HL-60 (cell line): ENCODE measurements around the gene CCDC57.
"Not testable (repeated sequence)": the region's sequence is repeated elsewhere in the genome, so short reads cannot be mapped to it uniquely, and the experiment has no call there.

Experiments used
- DNase-seq, 2 experiments: peaks; one replicate each; pipeline ENCODE4 v3.0.0-alpha.2; 2010 to 2020; ENCODE audit warnings: low read depth in 1 of 2, low spot score in 1 of 2
- H3K27ac ChIP-seq: fragments of 250-450 bp; sonication (Bioruptor Pico); replicated peaks from 2 replicates; pipeline ENCODE4 v1.5.1; 2020; ENCODE audit warnings: mild to moderate bottlenecking, moderate library complexity
- H3K27me3 ChIP-seq: fragments of 250-450 bp; sonication (Bioruptor Pico); 2 replicates; pipeline ENCODE4 v1.5.1; 2021; ENCODE audit warnings: mild to moderate bottlenecking, moderate library complexity; ENCODE audit not compliant: insufficient read depth, poor library complexity, severe bottlenecking
- H3K4me3 ChIP-seq: replicated peaks from 2 replicates; pipeline ENCODE4 v1.5.1; 2011; ENCODE audit warnings: mild to moderate bottlenecking, control low read depth, low read length; ENCODE audit not compliant: insufficient read depth
- GABPA ChIP-seq: IDR thresholded peaks from 2 replicates; pipeline ENCODE4 v1.6.1; 2012; ENCODE audit warnings: low read depth
- POLR2AphosphoS5 ChIP-seq: IDR thresholded peaks from 2 replicates; pipeline ENCODE4 v1.6.1; 2012; ENCODE audit warnings: low read depth
- SPI1 ChIP-seq: IDR thresholded peaks from 2 replicates; pipeline ENCODE4 v1.6.1; 2012; ENCODE audit warnings: low read depth, mild to moderate bottlenecking, borderline replicate concordance
- TF ChIP-seq, protein P1 (sequence below): IDR thresholded peaks from one replicate; pipeline ENCODE4 v1.5.1; 2011; ENCODE audit warnings: low read length, control low read depth, inconsistent platforms; ENCODE audit not compliant: insufficient read depth
- TF ChIP-seq, protein P2 (sequence below): IDR thresholded peaks from 2 replicates; pipeline ENCODE4 v1.6.1; 2012; ENCODE audit warnings: low read depth; ENCODE audit not compliant: insufficient replicate concordance

Gene CCDC57

DNA sequence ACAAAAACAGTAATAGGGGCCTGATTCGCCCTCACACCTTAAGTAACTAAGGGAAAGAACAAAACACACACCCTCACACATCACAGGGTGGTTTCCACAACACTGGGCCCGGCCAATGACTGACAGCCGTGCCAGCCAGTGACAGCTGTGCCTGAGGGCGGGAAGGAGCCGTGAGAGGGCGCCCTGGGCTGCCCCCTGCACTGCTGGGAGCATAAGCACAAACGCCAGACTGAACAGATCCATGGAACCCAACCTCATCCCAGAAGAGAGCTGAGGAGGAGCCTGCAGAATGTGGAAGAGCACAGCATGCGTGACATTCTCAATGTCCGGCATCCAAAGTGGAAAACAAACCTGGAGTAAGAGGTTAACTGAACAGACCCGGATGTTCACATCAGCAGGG is 44.8 kb upstream of the CCDC57 start:
- no peak for DNase-seq
- TF ChIP-seq, protein P1, sequence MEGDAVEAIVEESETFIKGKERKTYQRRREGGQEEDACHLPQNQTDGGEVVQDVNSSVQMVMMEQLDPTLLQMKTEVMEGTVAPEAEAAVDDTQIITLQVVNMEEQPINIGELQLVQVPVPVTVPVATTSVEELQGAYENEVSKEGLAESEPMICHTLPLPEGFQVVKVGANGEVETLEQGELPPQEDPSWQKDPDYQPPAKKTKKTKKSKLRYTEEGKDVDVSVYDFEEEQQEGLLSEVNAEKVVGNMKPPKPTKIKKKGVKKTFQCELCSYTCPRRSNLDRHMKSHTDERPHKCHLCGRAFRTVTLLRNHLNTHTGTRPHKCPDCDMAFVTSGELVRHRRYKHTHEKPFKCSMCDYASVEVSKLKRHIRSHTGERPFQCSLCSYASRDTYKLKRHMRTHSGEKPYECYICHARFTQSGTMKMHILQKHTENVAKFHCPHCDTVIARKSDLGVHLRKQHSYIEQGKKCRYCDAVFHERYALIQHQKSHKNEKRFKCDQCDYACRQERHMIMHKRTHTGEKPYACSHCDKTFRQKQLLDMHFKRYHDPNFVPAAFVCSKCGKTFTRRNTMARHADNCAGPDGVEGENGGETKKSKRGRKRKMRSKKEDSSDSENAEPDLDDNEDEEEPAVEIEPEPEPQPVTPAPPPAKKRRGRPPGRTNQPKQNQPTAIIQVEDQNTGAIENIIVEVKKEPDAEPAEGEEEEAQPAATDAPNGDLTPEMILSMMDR: no peak
- no peak for TF ChIP-seq SPI1
- H3K4me3 ChIP-seq: no peak overlapping the region
- H3K27me3 ChIP-seq: no peaks in the 10 kb centered on the region
- no peak overlapping the region for H3K27ac ChIP-seq

DNA sequence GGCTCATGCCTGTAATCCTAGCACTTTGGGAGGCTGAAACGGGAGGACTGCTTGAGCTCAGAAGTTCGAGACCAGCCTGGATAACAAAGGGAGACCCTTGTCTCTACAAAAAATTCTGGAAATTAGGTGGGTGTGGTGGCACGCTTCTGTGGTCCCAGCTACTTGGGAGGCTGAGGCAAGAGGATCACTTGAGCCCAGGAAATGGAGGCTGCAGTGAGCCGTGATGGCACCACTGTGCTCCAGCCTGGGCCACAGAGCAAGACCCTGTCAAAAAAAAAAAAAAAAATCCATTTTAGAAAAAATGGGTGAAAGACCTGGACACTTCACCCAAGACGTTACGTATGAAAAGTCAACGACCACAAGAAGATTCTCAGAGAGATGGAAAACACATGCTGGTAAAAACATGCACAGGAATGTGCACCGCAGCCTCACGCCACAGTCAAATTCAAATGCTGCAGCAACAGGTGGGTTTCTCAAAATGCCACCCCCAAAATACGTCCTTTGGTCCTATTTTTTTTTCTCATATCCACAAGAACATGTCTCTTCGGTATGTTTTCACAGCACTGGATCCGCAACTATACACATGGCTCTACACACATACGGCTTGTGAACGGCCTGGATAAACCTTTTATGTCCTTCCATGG is 43.7 kb upstream of the CCDC57 start:
- no peak for DNase-seq
- H3K4me3 ChIP-seq: no peak overlapping the region
- TF ChIP-seq POLR2AphosphoS5 (0 out of 2 replicates have a peak, but pooled peaks have one; percentile 19), SPI1 (no peak), GABPA (no peak)
- TF ChIP-seq, protein P1: no peak
- no peak overlapping the region for H3K27ac ChIP-seq
- no peaks in the 10 kb centered on the region for H3K27me3 ChIP-seq

DNA sequence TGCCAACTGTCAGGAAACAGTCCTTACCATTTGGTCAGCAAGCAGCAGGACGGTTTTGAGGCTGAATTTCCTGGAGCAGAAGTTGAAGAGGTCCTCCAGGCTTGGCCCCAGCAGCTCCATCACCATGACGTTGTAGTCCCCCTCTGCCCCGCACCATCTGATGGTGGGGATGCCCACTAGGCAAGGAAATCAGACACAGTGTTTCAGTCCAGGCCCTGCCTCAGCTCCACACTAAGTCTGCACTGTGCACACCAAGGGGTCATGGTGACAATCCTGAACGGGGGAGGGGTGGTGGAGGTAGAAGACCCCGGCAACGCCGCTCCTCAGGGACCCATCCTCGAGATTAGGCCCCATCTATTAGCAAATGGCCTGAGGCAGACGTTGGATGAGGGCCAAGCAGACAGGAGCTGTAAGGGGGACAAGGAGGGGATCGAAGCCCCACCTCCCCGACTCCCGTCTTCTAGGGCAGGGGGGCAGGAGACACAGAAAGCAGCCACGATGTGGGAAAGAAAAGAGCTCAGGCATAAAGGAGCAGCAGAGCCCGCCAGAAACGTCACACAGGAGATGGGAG is 42.8 kb upstream of the CCDC57 start:
- TF ChIP-seq SPI1 (no peak), POLR2AphosphoS5 (no peak), GABPA (no peak)
- TF ChIP-seq, protein P1: no peak
- TF ChIP-seq, protein P2, sequence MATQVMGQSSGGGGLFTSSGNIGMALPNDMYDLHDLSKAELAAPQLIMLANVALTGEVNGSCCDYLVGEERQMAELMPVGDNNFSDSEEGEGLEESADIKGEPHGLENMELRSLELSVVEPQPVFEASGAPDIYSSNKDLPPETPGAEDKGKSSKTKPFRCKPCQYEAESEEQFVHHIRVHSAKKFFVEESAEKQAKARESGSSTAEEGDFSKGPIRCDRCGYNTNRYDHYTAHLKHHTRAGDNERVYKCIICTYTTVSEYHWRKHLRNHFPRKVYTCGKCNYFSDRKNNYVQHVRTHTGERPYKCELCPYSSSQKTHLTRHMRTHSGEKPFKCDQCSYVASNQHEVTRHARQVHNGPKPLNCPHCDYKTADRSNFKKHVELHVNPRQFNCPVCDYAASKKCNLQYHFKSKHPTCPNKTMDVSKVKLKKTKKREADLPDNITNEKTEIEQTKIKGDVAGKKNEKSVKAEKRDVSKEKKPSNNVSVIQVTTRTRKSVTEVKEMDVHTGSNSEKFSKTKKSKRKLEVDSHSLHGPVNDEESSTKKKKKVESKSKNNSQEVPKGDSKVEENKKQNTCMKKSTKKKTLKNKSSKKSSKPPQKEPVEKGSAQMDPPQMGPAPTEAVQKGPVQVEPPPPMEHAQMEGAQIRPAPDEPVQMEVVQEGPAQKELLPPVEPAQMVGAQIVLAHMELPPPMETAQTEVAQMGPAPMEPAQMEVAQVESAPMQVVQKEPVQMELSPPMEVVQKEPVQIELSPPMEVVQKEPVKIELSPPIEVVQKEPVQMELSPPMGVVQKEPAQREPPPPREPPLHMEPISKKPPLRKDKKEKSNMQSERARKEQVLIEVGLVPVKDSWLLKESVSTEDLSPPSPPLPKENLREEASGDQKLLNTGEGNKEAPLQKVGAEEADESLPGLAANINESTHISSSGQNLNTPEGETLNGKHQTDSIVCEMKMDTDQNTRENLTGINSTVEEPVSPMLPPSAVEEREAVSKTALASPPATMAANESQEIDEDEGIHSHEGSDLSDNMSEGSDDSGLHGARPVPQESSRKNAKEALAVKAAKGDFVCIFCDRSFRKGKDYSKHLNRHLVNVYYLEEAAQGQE: no peak
- Histone ChIP-seq H3K27ac (no peak overlapping the region), H3K27me3 (no peaks in the 10 kb centered on the region), H3K4me3 (no peak overlapping the region)
- DNase-seq: no peak

DNA sequence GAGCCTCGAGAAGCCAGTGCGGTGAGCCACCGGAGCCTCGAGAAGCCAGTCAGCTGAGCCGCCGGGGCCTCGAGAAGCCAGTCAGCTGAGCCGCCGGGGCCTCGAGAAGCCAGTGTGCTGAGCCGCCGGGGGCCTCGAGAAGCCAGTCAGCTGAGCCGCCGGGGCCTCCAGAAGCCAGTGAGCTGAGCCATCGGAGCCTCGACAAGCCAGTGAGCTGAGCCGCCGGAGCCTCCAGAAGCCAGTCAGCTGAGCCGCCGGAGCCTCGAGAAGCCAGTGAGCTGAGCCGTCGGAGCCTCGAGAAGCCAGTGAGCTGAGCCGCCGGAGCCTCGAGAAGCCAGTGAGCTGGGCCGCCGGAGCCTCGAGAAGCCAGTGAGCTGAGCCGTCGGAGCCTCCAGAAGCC is 42.1 kb upstream of the CCDC57 start:
- H3K27me3 ChIP-seq, H3K27ac ChIP-seq, H3K4me3 ChIP-seq, DNase-seq: not testable (repeated sequence)

DNA sequence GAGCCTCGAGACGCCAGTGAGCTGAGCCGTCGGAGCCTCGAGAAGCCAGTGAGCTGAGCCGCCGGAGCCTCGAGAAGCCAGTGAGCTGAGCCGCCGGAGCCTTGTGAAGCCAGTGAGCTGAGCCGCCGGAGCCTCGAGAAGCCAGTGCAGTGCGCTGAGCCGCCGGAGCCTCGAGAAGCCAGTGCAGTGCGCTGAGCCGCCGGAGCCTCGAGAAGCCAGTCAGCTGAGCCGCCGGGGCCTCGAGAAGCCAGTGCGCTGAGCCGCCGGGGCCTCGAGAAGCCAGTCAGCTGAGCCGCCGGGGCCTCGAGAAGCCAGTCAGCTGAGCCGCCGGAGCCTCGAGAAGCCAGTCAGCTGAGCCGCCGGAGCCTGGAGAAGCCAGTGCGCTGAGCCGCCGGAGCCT is 41.5 kb upstream of the CCDC57 start:
- not testable (repeated sequence) for H3K27me3 ChIP-seq, H3K27ac ChIP-seq, DNase-seq, H3K4me3 ChIP-seq
